WTC11 (cell line): Measurements from ENCODE around the gene CCT3. TPM values are rescaled to one million over a fixed set of nuclear protein-coding genes. Genes with fewer than 3 reads are reported as not detected.

ENCODE experiments used
- ATAC-seq: fragments of 200-7000 bp; cut with Tn5 transposase; 2 replicates; pipeline ENCODE4 v1.10.0; 2021; ENCODE audit warnings: mild to moderate bottlenecking, moderate library complexity
- CTCF ChIA-PET: fragments of 300-600 bp; sonication (Branson Sonifier 250); formaldehyde crosslinking; loops from one replicate; lab custom pipeline; 2021; ENCODE audit warnings: antibody characterized with exemption; lab: Charles Lee
- POLR2A ChIA-PET: fragments of 350-600 bp; sonication (Branson Sonifier 250); formaldehyde crosslinking; loops from one replicate; lab custom pipeline; 2021; ENCODE audit warnings: antibody characterized with exemption; lab: Charles Lee
- DNase-seq: peaks from one replicate; pipeline ENCODE4 v3.0.0; 2021; ENCODE audit warnings: low spot score
- H3K27ac Mint-ChIP-seq: 2 replicates; pipeline ENCODE4 v1.8.0; 2021; ENCODE audit warnings: mixed read lengths
- H3K27me3 Mint-ChIP-seq: 2 replicates; pipeline ENCODE4 v1.8.0; 2021; ENCODE audit warnings: low read depth, mild to moderate bottlenecking, moderate library complexity, mixed read lengths
- H3K36me3 Mint-ChIP-seq: 2 replicates; pipeline ENCODE4 v1.8.0; 2021; ENCODE audit warnings: mixed read lengths
- H3K4me1 Mint-ChIP-seq: 2 replicates; pipeline ENCODE4 v1.8.0; 2022; ENCODE audit warnings: mixed read lengths
- H3K4me3 Mint-ChIP-seq: 2 replicates; pipeline ENCODE4 v1.8.0; 2021; ENCODE audit warnings: mild to moderate bottlenecking, moderate library complexity, mixed read lengths
- H3K9me3 Mint-ChIP-seq: 2 replicates; pipeline ENCODE4 v1.8.0; 2021; ENCODE audit warnings: mixed read lengths
- FOXK1 ChIP-seq: sonication (generic); formaldehyde crosslinking; IDR thresholded peaks from 2 replicates; pipeline ENCODE4 v1.8.0; 2022; ENCODE audit warnings: mild to moderate bottlenecking, moderate library complexity, missing genetic modification reagents
- MXD4 ChIP-seq: fragments of 250-450 bp; sonication (Bioruptor Pico); IDR thresholded peaks from 2 replicates; pipeline ENCODE4 v1.8.0; 2021; ENCODE audit warnings: mild to moderate bottlenecking, moderate library complexity, borderline replicate concordance
- OVOL2 ChIP-seq: fragments of 250-450 bp; sonication (Bioruptor Pico); IDR thresholded peaks from 2 replicates; pipeline ENCODE4 v1.9.0; 2021; ENCODE audit warnings: mild to moderate bottlenecking, borderline replicate concordance
- RELA ChIP-seq: sonication (generic); formaldehyde crosslinking; IDR thresholded peaks from 2 replicates; pipeline ENCODE4 v1.8.1; 2022; ENCODE audit warnings: missing genetic modification reagents, mild to moderate bottlenecking, borderline replicate concordance
- RORB ChIP-seq: fragments of 250-450 bp; sonication (Bioruptor Pico); IDR thresholded peaks from 2 replicates; pipeline ENCODE4 v1.9.0; 2021; ENCODE audit warnings: mild to moderate bottlenecking
- SP1 ChIP-seq: sonication (generic); formaldehyde crosslinking; conservative IDR thresholded peaks from 2 replicates; pipeline ENCODE4 v1.8.1; 2022; ENCODE audit warnings: missing genetic modification reagents
- TEAD4 ChIP-seq: sonication (generic); formaldehyde crosslinking; IDR thresholded peaks from 2 replicates; pipeline ENCODE4 v1.8.0; 2022; ENCODE audit warnings: mild to moderate bottlenecking, missing genetic modification reagents
- ZBTB21 ChIP-seq: sonication (generic); formaldehyde crosslinking; IDR thresholded peaks from 2 replicates; pipeline ENCODE4 v1.8.1; 2023; ENCODE audit warnings: mild to moderate bottlenecking, missing genetic modification reagents, borderline replicate concordance
- ZNF317 ChIP-seq: sonication (generic); formaldehyde crosslinking; IDR thresholded peaks from 2 replicates; pipeline ENCODE4 v1.8.1; 2023; ENCODE audit warnings: low read depth, mild to moderate bottlenecking, moderate library complexity, missing genetic modification reagents, borderline replicate concordance
- ZNF671 ChIP-seq: fragments of 250-450 bp; sonication (Bioruptor Pico); IDR thresholded peaks from 2 replicates; pipeline ENCODE4 v1.8.0; 2021; ENCODE audit warnings: mild to moderate bottlenecking
- total RNA-seq: library from RNA; stranded (reverse); gene quantifications from 3 replicates; pipeline ENCODE4 v1.2.3, GENCODE V29; 2021
- TF ChIP-seq, protein P1 (sequence below): sonication (generic); formaldehyde crosslinking; IDR thresholded peaks from 2 replicates; pipeline ENCODE4 v1.8.0; 2023; ENCODE audit warnings: missing genetic modification reagents, mild to moderate bottlenecking, borderline replicate concordance
- TF ChIP-seq, protein P2 (sequence below): sonication (generic); formaldehyde crosslinking; IDR thresholded peaks from 2 replicates; pipeline ENCODE4 v1.8.0; 2022; ENCODE audit warnings: mild to moderate bottlenecking, missing genetic modification reagents
- TF ChIP-seq, protein P3 (sequence below): fragments of 250-450 bp; sonication (Bioruptor Pico); conservative IDR thresholded peaks from 2 replicates; pipeline ENCODE4 v1.9.0; 2021; ENCODE audit warnings: mild to moderate bottlenecking
- TF ChIP-seq, protein P4 (sequence below): sonication (generic); formaldehyde crosslinking; IDR thresholded peaks from 2 replicates; pipeline ENCODE4 v1.8.1; 2023; ENCODE audit warnings: mild to moderate bottlenecking, missing genetic modification reagents, moderate library complexity
- TF ChIP-seq, protein P5 (sequence below): fragments of 250-450 bp; sonication (Bioruptor Pico); IDR thresholded peaks from 2 replicates; pipeline ENCODE4 v1.9.0; 2021; ENCODE audit warnings: mild to moderate bottlenecking
- TF ChIP-seq, protein P6 (sequence below): sonication (generic); formaldehyde crosslinking; IDR thresholded peaks from 2 replicates; pipeline ENCODE4 v1.8.1; 2023; ENCODE audit warnings: mild to moderate bottlenecking, missing genetic modification reagents
- TF ChIP-seq, protein P7 (sequence below): sonication (generic); formaldehyde crosslinking; IDR thresholded peaks from 2 replicates; pipeline ENCODE4 v1.8.0; 2022; ENCODE audit warnings: missing genetic modification reagents
- TF ChIP-seq, protein P8 (sequence below): fragments of 250-450 bp; sonication (Bioruptor Pico); IDR thresholded peaks from 2 replicates; pipeline ENCODE4 v1.9.0; 2021; ENCODE audit warnings: mild to moderate bottlenecking
- TF ChIP-seq, protein P9 (sequence below): sonication (generic); formaldehyde crosslinking; IDR thresholded peaks from 2 replicates; pipeline ENCODE4 v1.8.1; 2022; ENCODE audit warnings: mild to moderate bottlenecking, moderate library complexity, missing genetic modification reagents

Gene CCT3
- total RNA-seq, 1 experiment from 2014 or later, result 479 TPM

DNA sequence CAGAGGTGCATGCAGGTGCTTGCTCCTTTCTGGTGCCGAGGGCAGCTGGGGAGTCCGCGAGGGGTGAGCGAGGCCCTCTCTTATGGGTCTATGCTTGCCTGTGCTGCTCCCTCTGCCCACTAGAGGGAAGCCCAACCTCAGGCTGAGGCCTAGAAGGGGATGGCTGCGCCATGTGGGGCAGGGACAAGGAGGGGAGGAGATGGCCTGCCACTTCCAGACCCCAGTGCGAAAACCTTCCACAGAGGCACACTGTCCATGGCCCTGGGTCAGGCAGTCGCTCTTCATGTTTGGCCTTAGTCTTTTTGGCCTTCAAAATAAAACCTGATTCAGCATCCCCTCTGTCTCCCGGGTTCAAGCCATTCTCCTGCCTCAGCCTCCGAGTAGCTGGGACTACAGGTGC is 44.9 kb upstream of the CCT3 start (continued):
- TF ChIP-seq, protein P1, sequence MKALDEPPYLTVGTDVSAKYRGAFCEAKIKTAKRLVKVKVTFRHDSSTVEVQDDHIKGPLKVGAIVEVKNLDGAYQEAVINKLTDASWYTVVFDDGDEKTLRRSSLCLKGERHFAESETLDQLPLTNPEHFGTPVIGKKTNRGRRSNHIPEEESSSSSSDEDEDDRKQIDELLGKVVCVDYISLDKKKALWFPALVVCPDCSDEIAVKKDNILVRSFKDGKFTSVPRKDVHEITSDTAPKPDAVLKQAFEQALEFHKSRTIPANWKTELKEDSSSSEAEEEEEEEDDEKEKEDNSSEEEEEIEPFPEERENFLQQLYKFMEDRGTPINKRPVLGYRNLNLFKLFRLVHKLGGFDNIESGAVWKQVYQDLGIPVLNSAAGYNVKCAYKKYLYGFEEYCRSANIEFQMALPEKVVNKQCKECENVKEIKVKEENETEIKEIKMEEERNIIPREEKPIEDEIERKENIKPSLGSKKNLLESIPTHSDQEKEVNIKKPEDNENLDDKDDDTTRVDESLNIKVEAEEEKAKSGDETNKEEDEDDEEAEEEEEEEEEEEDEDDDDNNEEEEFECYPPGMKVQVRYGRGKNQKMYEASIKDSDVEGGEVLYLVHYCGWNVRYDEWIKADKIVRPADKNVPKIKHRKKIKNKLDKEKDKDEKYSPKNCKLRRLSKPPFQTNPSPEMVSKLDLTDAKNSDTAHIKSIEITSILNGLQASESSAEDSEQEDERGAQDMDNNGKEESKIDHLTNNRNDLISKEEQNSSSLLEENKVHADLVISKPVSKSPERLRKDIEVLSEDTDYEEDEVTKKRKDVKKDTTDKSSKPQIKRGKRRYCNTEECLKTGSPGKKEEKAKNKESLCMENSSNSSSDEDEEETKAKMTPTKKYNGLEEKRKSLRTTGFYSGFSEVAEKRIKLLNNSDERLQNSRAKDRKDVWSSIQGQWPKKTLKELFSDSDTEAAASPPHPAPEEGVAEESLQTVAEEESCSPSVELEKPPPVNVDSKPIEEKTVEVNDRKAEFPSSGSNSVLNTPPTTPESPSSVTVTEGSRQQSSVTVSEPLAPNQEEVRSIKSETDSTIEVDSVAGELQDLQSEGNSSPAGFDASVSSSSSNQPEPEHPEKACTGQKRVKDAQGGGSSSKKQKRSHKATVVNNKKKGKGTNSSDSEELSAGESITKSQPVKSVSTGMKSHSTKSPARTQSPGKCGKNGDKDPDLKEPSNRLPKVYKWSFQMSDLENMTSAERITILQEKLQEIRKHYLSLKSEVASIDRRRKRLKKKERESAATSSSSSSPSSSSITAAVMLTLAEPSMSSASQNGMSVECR (CRISPR knock-in tag), result no peak
- no peak for TF ChIP-seq TEAD4 (CRISPR knock-in tag)
- TF ChIP-seq ZNF671 (CRISPR knock-in tag), result no peak
- no peak for TF ChIP-seq ZNF317
- no peak for TF ChIP-seq ZBTB21 (CRISPR knock-in tag)
- TF ChIP-seq, protein P2, sequence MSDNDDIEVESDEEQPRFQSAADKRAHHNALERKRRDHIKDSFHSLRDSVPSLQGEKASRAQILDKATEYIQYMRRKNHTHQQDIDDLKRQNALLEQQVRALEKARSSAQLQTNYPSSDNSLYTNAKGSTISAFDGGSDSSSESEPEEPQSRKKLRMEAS (CRISPR knock-in tag), result peak; percentile 67; the same call in 1 of the 2 replicates
- TF ChIP-seq, protein P3, sequence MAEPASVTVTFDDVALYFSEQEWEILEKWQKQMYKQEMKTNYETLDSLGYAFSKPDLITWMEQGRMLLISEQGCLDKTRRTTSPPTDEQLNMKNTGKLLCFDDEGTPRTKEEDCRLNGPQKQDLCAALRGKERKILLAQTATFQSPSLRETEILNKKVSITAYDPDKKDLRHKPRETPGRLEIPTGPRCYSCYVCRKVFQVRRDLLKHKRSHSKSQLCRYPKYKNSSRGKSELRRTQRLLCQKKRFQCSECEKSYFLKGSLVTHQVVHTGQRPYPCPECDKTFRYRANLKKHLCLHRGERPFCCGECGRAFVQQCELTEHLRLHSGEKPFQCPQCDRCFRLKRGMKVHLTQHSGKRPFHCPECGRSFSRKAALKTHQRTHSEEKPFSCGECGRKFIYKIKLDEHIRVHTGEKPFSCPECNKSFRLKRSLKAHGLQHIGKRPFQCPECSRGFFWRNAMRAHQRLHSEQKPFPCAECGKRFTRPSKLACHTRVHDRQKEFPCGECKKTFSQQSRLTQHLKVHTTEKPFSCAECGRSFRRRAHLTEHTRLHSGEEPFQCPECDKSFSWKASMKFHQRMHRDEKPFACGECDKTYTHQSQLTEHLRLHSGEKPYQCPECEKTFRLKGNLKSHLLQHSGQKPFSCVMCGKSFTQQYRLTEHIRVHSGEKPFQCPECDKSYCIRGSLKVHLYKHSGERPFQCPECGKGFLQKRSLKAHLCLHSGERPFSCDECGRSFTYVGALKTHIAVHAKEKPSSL (CRISPR knock-in tag), result no peak
- TF ChIP-seq, protein P4, sequence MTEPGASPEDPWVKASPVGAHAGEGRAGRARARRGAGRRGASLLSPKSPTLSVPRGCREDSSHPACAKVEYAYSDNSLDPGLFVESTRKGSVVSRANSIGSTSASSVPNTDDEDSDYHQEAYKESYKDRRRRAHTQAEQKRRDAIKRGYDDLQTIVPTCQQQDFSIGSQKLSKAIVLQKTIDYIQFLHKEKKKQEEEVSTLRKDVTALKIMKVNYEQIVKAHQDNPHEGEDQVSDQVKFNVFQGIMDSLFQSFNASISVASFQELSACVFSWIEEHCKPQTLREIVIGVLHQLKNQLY (CRISPR knock-in tag), result no peak
- no peak for TF ChIP-seq RELA (CRISPR knock-in tag)
- no peak for TF ChIP-seq RORB
- TF ChIP-seq OVOL2 (CRISPR knock-in tag), result no peak
- no peak for TF ChIP-seq MXD4 (CRISPR knock-in tag)
- TF ChIP-seq, protein P5, sequence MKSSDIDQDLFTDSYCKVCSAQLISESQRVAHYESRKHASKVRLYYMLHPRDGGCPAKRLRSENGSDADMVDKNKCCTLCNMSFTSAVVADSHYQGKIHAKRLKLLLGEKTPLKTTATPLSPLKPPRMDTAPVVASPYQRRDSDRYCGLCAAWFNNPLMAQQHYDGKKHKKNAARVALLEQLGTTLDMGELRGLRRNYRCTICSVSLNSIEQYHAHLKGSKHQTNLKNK (CRISPR knock-in tag), result no peak

DNA sequence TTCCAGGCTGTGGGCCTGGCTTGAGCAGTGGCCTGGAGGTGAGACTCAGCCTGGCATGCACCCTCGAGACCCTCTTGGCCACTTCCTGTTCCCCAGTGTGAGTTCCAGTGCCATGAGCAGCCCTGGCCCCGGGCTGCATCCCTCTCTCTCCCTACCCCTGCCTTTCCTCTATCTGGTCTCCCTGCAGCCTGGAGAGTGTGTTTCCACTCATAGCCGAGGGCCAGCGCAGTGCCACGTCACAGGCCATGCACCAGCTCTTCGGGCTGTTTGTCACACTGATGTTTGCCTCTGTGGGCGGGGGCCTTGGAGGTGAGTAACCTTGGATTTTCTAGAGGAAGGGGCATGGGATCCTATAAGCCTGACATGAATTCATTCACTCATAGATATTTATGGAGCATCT is 44.5 kb upstream of the CCT3 start:
- CTCF ChIA-PET, result interaction anchor here (0.6 to 10.7 kb wide), 18 partner anchors 10 to 69 kb away, joined by 3 to 401 read pairs (median 6); partner anchors contain the start of genes CCT3 and RHBG
- Mint-ChIP-seq H3K9me3 (no peaks in the 10 kb centered on the region), H3K27me3 (peaks cover 20% of the 10 kb centered on the region), H3K4me3 (no peak overlapping the region), H3K27ac (no peak overlapping the region), H3K4me1 (peaks cover 18% of the 10 kb centered on the region), H3K36me3 (no peaks in the 10 kb centered on the region)
- DNase-seq (no peak), ATAC-seq (no peak)
- POLR2A ChIA-PET, result interaction anchor here (0.6 kb wide), 1 partner anchor 36 kb away, joined by 4 read pairs; no protein-coding TSS in a partner anchor
- TF ChIP-seq, protein P6, sequence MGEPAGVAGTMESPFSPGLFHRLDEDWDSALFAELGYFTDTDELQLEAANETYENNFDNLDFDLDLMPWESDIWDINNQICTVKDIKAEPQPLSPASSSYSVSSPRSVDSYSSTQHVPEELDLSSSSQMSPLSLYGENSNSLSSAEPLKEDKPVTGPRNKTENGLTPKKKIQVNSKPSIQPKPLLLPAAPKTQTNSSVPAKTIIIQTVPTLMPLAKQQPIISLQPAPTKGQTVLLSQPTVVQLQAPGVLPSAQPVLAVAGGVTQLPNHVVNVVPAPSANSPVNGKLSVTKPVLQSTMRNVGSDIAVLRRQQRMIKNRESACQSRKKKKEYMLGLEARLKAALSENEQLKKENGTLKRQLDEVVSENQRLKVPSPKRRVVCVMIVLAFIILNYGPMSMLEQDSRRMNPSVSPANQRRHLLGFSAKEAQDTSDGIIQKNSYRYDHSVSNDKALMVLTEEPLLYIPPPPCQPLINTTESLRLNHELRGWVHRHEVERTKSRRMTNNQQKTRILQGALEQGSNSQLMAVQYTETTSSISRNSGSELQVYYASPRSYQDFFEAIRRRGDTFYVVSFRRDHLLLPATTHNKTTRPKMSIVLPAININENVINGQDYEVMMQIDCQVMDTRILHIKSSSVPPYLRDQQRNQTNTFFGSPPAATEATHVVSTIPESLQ (CRISPR knock-in tag), result no peak
- TF ChIP-seq, protein P7, sequence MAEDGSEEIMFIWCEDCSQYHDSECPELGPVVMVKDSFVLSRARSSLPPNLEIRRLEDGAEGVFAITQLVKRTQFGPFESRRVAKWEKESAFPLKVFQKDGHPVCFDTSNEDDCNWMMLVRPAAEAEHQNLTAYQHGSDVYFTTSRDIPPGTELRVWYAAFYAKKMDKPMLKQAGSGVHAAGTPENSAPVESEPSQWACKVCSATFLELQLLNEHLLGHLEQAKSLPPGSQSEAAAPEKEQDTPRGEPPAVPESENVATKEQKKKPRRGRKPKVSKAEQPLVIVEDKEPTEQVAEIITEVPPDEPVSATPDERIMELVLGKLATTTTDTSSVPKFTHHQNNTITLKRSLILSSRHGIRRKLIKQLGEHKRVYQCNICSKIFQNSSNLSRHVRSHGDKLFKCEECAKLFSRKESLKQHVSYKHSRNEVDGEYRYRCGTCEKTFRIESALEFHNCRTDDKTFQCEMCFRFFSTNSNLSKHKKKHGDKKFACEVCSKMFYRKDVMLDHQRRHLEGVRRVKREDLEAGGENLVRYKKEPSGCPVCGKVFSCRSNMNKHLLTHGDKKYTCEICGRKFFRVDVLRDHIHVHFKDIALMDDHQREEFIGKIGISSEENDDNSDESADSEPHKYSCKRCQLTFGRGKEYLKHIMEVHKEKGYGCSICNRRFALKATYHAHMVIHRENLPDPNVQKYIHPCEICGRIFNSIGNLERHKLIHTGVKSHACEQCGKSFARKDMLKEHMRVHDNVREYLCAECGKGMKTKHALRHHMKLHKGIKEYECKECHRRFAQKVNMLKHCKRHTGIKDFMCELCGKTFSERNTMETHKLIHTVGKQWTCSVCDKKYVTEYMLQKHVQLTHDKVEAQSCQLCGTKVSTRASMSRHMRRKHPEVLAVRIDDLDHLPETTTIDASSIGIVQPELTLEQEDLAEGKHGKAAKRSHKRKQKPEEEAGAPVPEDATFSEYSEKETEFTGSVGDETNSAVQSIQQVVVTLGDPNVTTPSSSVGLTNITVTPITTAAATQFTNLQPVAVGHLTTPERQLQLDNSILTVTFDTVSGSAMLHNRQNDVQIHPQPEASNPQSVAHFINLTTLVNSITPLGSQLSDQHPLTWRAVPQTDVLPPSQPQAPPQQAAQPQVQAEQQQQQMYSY (CRISPR knock-in tag), result no peak
- TF ChIP-seq SP1 (CRISPR knock-in tag) (no peak), FOXK1 (no peak)
- TF ChIP-seq, protein P8, sequence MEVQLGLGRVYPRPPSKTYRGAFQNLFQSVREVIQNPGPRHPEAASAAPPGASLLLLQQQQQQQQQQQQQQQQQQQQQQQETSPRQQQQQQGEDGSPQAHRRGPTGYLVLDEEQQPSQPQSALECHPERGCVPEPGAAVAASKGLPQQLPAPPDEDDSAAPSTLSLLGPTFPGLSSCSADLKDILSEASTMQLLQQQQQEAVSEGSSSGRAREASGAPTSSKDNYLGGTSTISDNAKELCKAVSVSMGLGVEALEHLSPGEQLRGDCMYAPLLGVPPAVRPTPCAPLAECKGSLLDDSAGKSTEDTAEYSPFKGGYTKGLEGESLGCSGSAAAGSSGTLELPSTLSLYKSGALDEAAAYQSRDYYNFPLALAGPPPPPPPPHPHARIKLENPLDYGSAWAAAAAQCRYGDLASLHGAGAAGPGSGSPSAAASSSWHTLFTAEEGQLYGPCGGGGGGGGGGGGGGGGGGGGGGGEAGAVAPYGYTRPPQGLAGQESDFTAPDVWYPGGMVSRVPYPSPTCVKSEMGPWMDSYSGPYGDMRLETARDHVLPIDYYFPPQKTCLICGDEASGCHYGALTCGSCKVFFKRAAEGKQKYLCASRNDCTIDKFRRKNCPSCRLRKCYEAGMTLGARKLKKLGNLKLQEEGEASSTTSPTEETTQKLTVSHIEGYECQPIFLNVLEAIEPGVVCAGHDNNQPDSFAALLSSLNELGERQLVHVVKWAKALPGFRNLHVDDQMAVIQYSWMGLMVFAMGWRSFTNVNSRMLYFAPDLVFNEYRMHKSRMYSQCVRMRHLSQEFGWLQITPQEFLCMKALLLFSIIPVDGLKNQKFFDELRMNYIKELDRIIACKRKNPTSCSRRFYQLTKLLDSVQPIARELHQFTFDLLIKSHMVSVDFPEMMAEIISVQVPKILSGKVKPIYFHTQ (CRISPR knock-in tag), result no peak
- TF ChIP-seq, protein P9, sequence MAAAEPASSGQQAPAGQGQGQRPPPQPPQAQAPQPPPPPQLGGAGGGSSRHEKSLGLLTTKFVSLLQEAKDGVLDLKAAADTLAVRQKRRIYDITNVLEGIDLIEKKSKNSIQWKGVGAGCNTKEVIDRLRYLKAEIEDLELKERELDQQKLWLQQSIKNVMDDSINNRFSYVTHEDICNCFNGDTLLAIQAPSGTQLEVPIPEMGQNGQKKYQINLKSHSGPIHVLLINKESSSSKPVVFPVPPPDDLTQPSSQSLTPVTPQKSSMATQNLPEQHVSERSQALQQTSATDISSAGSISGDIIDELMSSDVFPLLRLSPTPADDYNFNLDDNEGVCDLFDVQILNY (CRISPR knock-in tag), result no peak
